Measurements from ENCODE around the gene TMEM263. TPM values are rescaled to one million over a fixed set of nuclear protein-coding genes. Genes with fewer than 3 reads are reported as not detected.

TMEM263 gene
- total and polyA plus RNA-seq, 2 of the 13 experiments (the other 11 are each of a cell fraction or from before 2014, with no cell fraction given): 25.9 to 58.6 TPM

DNA sequence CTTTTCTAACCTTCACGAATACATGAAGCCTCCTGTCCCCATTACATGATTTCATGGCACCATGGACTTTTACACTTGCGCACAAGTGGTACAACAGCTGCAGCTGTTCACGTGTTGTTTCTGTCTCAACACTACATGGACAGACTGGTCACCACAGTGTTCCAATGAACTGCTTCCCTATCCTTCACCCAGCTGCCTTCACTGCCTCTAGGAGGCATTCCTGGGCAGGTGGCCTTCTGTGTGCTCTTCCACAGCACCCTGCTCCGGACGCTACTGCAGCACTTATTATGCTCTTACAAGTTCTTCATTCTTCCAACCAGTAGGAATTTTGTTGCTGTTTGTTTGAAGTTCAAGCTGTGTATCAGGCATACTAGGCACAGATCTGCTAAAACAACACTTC, 29.8 kb downstream of the TMEM263 start:
- H3K9me3 ChIP-seq (ENCODE audit: low read length): no peaks in the 10 kb centered on the region
- WGBS (ENCODE audit: low lambda C conversion rate): 68% methylated on average over 5 of the region's 5 CpGs
- H3K9ac ChIP-seq (ENCODE audit: insufficient read depth, low read depth, low read length): peak overlapping the region; percentile 85
- ATAC-seq (peak; percentile 55), FAIRE-seq (peak; percentile 39), DNase-seq (ENCODE audit: low spot score) (peak; percentile 22)
- CTCF ChIA-PET (ENCODE audit: low intra/inter-chr PET ratio, low total read pairs): no interaction called here
- no peaks in the 10 kb centered on the region for H4K20me1 ChIP-seq (ENCODE audit: insufficient read depth, low read length)
- intact Hi-C loops (cut with micrococcal nuclease; ENCODE audit: unreplicated experiment) (no loop called here), in situ Hi-C loops (cut with HindIII; ENCODE audit: extremely low pct_ligation_motif_present, low pct_unique_long_range_greater_than_20kb) (no loop called here)
- H3K36me3 ChIP-seq (replicated peaks in 1 of 2; ENCODE audit: control insufficient read depth in 1 of 2, insufficient read depth in 2 of 2, low read length in 2 of 2): peaks cover 3 to 9% of the 10 kb centered on the region in 2 experiments; a peak in 1 of 5 replicates
- peaks cover 16% of the 10 kb centered on the region for H3K79me2 ChIP-seq (ENCODE audit: insufficient read depth, low read length)
- peak overlapping the region in 2 of 3 experiments; percentile 70 to 90; a peak in 2 of 6 replicates for H3K4me3 ChIP-seq (replicated peaks in 1 of 3; ENCODE audit: insufficient read depth in 1 of 3, low read depth in 2 of 3, low read length in 3 of 3)
- H3K27me3 ChIP-seq (ENCODE audit: control insufficient read depth in 1 of 2, insufficient read depth in 2 of 2, low read length in 2 of 2): no peaks in the 10 kb centered on the region; a peak in 1 of 5 replicates
- no peak overlapping the region for H2AFZ ChIP-seq (ENCODE audit: low read length)
- BruUV-seq (replicated peaks): no TSS peak
- peaks cover 22% of the 10 kb centered on the region for H3K4me1 ChIP-seq (ENCODE audit: insufficient read depth, low read length)
- peak overlapping the region; percentile 71 for H3K27ac ChIP-seq (ENCODE audit: extremely low read length, insufficient read depth, low read length)
- peak overlapping the region; percentile 96 for H3K4me2 ChIP-seq (ENCODE audit: low read depth, low read length)
- POLR2A ChIA-PET: interaction anchor here (3.2 to 3.4 kb wide), 2 partner anchors 9 to 29 kb away, joined by 31 to 50 read pairs; partner anchors contain the start of gene TMEM263
- TF ChIP-seq ZKSCAN8 (CRISPR knock-in tag; IDR thresholded peaks at IDR 0.05; ENCODE audit: borderline replicate concordance) (0 out of 2 replicates have a peak, but pooled peaks have one; percentile 49), ZNF780A (CRISPR knock-in tag; IDR thresholded peaks at IDR 0.05) (0 out of 2 replicates have a peak, but pooled peaks have one; percentile 26), KDM2A (CRISPR knock-in tag; IDR thresholded peaks at IDR 0.05; ENCODE audit: borderline replicate concordance, low read depth) (peak; percentile 27; the same call in 1 of the 2 replicates), POGZ (CRISPR knock-in tag; IDR thresholded peaks at IDR 0.05) (peak; percentile 56; the same call in 1 of the 2 replicates), SALL1 (CRISPR knock-in tag; IDR thresholded peaks at IDR 0.05) (peak; percentile 30; the same call in 1 of the 2 replicates), ZNF7 (CRISPR knock-in tag; IDR thresholded peaks at IDR 0.05) (peak; percentile 77), ZNF710 (CRISPR knock-in tag; IDR thresholded peaks at IDR 0.05; ENCODE audit: borderline replicate concordance) (0 out of 2 replicates have a peak, but pooled peaks have one; percentile 35), POLR2A (IDR thresholded peaks at IDR 0.05; ENCODE audit: insufficient read depth in 1 of 2, low read depth in 2 of 2, low read length in 2 of 2) (peak in 1 of 2 experiments; percentile 56; a peak in 2 of 4 replicates), HES4 (CRISPR knock-in tag; IDR thresholded peaks at IDR 0.05; ENCODE audit: borderline replicate concordance) (no peak), PRDM10 (CRISPR knock-in tag; IDR thresholded peaks at IDR 0.05; ENCODE audit: low read depth) (0 out of 2 replicates have a peak, but pooled peaks have one; percentile 22), YEATS4 (CRISPR knock-in tag; IDR thresholded peaks at IDR 0.05; ENCODE audit: borderline replicate concordance) (no peak), RAD21 (CRISPR knock-in tag; IDR thresholded peaks at IDR 0.05) (0 out of 2 replicates have a peak, but pooled peaks have one; percentile 13), ZNF350 (CRISPR knock-in tag; IDR thresholded peaks at IDR 0.05; ENCODE audit: borderline replicate concordance, low read depth) (no peak), XRCC5 (optimal IDR thresholded peaks at IDR 0.05; ENCODE audit: low read length) (peak; percentile 33)
- TF ChIP-seq, protein P1, sequence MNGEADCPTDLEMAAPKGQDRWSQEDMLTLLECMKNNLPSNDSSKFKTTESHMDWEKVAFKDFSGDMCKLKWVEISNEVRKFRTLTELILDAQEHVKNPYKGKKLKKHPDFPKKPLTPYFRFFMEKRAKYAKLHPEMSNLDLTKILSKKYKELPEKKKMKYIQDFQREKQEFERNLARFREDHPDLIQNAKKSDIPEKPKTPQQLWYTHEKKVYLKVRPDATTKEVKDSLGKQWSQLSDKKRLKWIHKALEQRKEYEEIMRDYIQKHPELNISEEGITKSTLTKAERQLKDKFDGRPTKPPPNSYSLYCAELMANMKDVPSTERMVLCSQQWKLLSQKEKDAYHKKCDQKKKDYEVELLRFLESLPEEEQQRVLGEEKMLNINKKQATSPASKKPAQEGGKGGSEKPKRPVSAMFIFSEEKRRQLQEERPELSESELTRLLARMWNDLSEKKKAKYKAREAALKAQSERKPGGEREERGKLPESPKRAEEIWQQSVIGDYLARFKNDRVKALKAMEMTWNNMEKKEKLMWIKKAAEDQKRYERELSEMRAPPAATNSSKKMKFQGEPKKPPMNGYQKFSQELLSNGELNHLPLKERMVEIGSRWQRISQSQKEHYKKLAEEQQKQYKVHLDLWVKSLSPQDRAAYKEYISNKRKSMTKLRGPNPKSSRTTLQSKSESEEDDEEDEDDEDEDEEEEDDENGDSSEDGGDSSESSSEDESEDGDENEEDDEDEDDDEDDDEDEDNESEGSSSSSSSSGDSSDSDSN (CRISPR knock-in tag; IDR thresholded peaks at IDR 0.05): peak; percentile 55; the same call in 1 of the 2 replicates
